Heart right ventricle (tissue), 16 donors: ENCODE data around the gene ANO7. TPM values are rescaled to one million over a fixed set of nuclear protein-coding genes. Genes with fewer than 3 reads are reported as not detected.

Experiments
- ATAC-seq, 8 donors: fragments of 200-7000 bp; cut with Tn5 transposase; one replicate each; pipeline ENCODE4 v1.9.1; 2020; ENCODE audit warnings: mild to moderate bottlenecking in 8 of 8, moderate library complexity in 8 of 8, moderate number of reproducible peaks in 1 of 8
- DNase-seq, 2 donors: peaks; one replicate each; pipeline ENCODE4 v3.0.0-alpha.2; 2020
- H3K27ac ChIP-seq, 10 donors: fragments of 200-600 bp; sonication (generic) in 2 of 10; one replicate each; pipeline versions ENCODE4 v1.5.0 to v1.8.0; 2020 to 2022; ENCODE audit warnings: mild to moderate bottlenecking in 3 of 10
- H3K27me3 ChIP-seq, 7 donors: fragments of 200-600 bp; one replicate each; pipeline ENCODE4 v1.8.0; 2021 to 2022; ENCODE audit warnings: mild to moderate bottlenecking in 2 of 7
- H3K36me3 ChIP-seq, 9 donors: fragments of 200-600 bp; sonication (generic) in 1 of 9; one replicate each; pipeline versions ENCODE4 v1.5.0 to v1.8.0; 2020 to 2022; ENCODE audit warnings: mild to moderate bottlenecking in 2 of 9
- H3K4me1 ChIP-seq, 9 donors: fragments of 200-600 bp; sonication (generic) in 1 of 9; one replicate each; pipeline versions ENCODE4 v1.5.0 to v1.8.0; 2020 to 2022; ENCODE audit warnings: mild to moderate bottlenecking in 4 of 9
- H3K4me3 ChIP-seq, 10 donors: fragments of 200-600 bp; sonication (generic) in 2 of 10; one replicate each; pipeline versions ENCODE4 v1.5.0 to v1.8.0; 2020 to 2022; ENCODE audit warnings: mild to moderate bottlenecking in 7 of 10, moderate library complexity in 2 of 10
- H3K9me3 ChIP-seq, 11 donors: fragments of 200-600 bp in 10 of 11; sonication (generic) in 2 of 11; one replicate each; pipeline versions ENCODE4 v1.5.0 to v1.8.0; 2013 to 2022; ENCODE audit warnings: mild to moderate bottlenecking in 2 of 11, control low read depth in 1 of 11, moderate library complexity in 1 of 11
- CTCF ChIP-seq, 9 donors: fragments of 200-600 bp; sonication (generic) in 2 of 9; IDR thresholded peaks; one replicate each; pipeline versions ENCODE4 v1.5.0 to v1.8.0; 2021 to 2022; ENCODE audit warnings: antibody characterized with exemption in 9 of 9, mild to moderate bottlenecking in 5 of 9, moderate library complexity in 1 of 9
- WGBS, 2 donors: extraction: QIAGEN DNeasy Blood & Tissue Kit; methylation state at CpG; one replicate each; pipeline ENCODE4 v1.1.7; 2013; ENCODE audit warnings: inconsistent platforms in 1 of 2; 5-methylcytosine and 5-hydroxymethylcytosine counted together
- intact Hi-C, 10 donors: fragments of 100-400 bp; cut with DNase I; formaldehyde crosslinking; loops; one replicate each; pipeline versions ENCODE4 v1.11.1 to v1.14.2; 2022
- polyA plus RNA-seq, 2 donors: library from polyadenylated mRNA; stranded (reverse); fragments of 200-250 nt; gene quantifications; one replicate each; pipeline ENCODE4 v1.2.3, GENCODE V29; 2013
- total RNA-seq, 10 donors: library from RNA; stranded (reverse); fragmentation: NEBNext Ultra II Directional in 3 of 10; extraction: Animal tissue kit (Norgen Biotek cat#: 25700) in 3 of 10; gene quantifications; one replicate each; pipeline versions ENCODE4 v1.2.1 to v1.2.4, GENCODE V29; 2021 to 2023
- donor health status: Arrhythmogenic right ventricular cardiomyopathy.
- donor health status: ischemic (EF 13 %, LVEDD 7.1; RV severe dilation, severe dysfunction).
- donor health status: healthy with polysubstance abuse.
- donor health status: DM: no; HTN: yes; CAD: no.
- donor health status: DM: no; HTN: no; CAD: no.
- donor health status: ischemic (EF 25% LVEDD 6.9; RV normal size, moderate dysfunction).
- donor health status: ischemic (EF 25% LVEDD 5.7; RV mildly dilated, moderate dysfunction).
- donor health status: healthy.
- donor health status: DM: yes; HTN: yes; CAD: no.
- donor health status: Ischemic cardiomyopathy.
- donor health status: ischemic (EF 35%, LVEDD 5.7; RV mildly dilated, moderate dysfunction).
- donor health status: nonischemic (EF 11% LVEDD 7.7; RV severe dilation, severe dysfunction).
- donor health status: DM: yes; HTN: yes; CAD: no.
- donor health status: PGD.
- donor health status: ischemic (EF 29% LVEDD 5.4; RV normal size, mild dysfunction).
- donor health status: nonischemic (EF 23%, LVEDD 6.1; RV moderate dilation, normal function).

ANO7 gene
- total and polyA plus RNA-seq, 12 donors, result 0.61 to 3.0 (median 1.6) TPM

- intact Hi-C loops, result no loop called here
- no peak for TF ChIP-seq CTCF (IDR thresholded peaks at IDR 0.05)
- DNase-seq, result no peak
- Histone ChIP-seq H3K27me3 (no peaks in the 10 kb centered on the region), H3K27ac (no peak overlapping the region), H3K4me3 (no peak overlapping the region), H3K4me1 (no peaks in the 10 kb centered on the region), H3K9me3 (no peaks in the 10 kb centered on the region), H3K36me3 (peaks cover 0 to 26% (median 0%) of the 10 kb centered on the region in 9 donors)
- WGBS, 2 donors, result 95 to 96% methylated on average over 14 of the region's 14 CpGs
- no peak for ATAC-seq
These were observed 47.2 kb upstream of the ANO7 start for GRCh38 chr2:241141214-241141770.

GRCh38 chr2:241142063-241142462 is 46.4 kb upstream of the ANO7 start:
- H3K27me3 ChIP-seq, result no peaks in the 10 kb centered on the region
- no peak overlapping the region for H3K27ac ChIP-seq
- H3K36me3 ChIP-seq, result peaks cover 0 to 22% (median 0%) of the 10 kb centered on the region in 9 donors
- no peak for TF ChIP-seq CTCF (IDR thresholded peaks at IDR 0.05)
- intact Hi-C loops, result no loop called here
- 95 to 97% methylated on average over 6 of the region's 6 CpGs for WGBS, 2 donors
- H3K9me3 ChIP-seq, result no peaks in the 10 kb centered on the region
- DNase-seq (no peak), ATAC-seq (no peak)
- no peak overlapping the region for H3K4me3 ChIP-seq
- H3K4me1 ChIP-seq, result no peaks in the 10 kb centered on the region

GRCh38 chr2:241142593-241142992 is 45.9 kb upstream of the ANO7 start:
- H3K36me3 ChIP-seq, result peaks cover 0 to 20% (median 0%) of the 10 kb centered on the region in 9 donors
- 90 to 94% methylated on average over 9 of the region's 9 CpGs for WGBS, 2 donors
- no peaks in the 10 kb centered on the region for H3K4me1 ChIP-seq
- no peak overlapping the region for H3K4me3 ChIP-seq
- H3K27ac ChIP-seq, result no peak overlapping the region
- no peak for DNase-seq
- no peaks in the 10 kb centered on the region for H3K27me3 ChIP-seq
- no peaks in the 10 kb centered on the region for H3K9me3 ChIP-seq
- ATAC-seq, result no peak
- intact Hi-C loops, result no loop called here
- TF ChIP-seq CTCF (IDR thresholded peaks at IDR 0.05), result no peak

- Histone ChIP-seq H3K27me3 (no peaks in the 10 kb centered on the region), H3K9me3 (no peaks in the 10 kb centered on the region), H3K27ac (no peak overlapping the region), H3K36me3 (peaks cover 0 to 4% (median 0%) of the 10 kb centered on the region in 9 donors), H3K4me1 (peaks cover 2 to 15% (median 13%) of the 10 kb centered on the region in 9 donors), H3K4me3 (no peak overlapping the region)
- 78 to 85% methylated on average over 4 of the region's 4 CpGs for WGBS, 2 donors
- DNase-seq (no peak), ATAC-seq (no peak)
- no peak for TF ChIP-seq CTCF (IDR thresholded peaks at IDR 0.05)
- intact Hi-C loops, result no loop called here
These were observed 42.2 kb upstream of the ANO7 start for GRCh38 chr2:241146286-241146685.
